Activated CD8-positive, alpha-beta T cell treated with anti-CD3 and anti-CD28 coated beads, Interleukin-2, amount 10 ng/mL, durations not matched to agents 7 days and 5 days (primary cell): ENCODE measurements around the gene EPN2. TPM values are rescaled to one million over a fixed set of nuclear protein-coding genes. Genes with fewer than 3 reads are reported as not detected.
"Not testable (repeated sequence)": the region's sequence is repeated elsewhere in the genome, so short reads cannot be mapped to it uniquely, and the experiment has no call there.

Experiments used
- ATAC-seq: fragments of 150-1000 bp; cut with Tn5 transposase; one replicate; pipeline ENCODE4 v1.10.0; 2021; ENCODE audit warnings: moderate library complexity
- CTCF ChIA-PET: fragments of 350-600 bp; sonication (Branson Sonifier 250); formaldehyde crosslinking; loops from one replicate; lab custom pipeline; 2021; ENCODE audit warnings: antibody characterized with exemption; lab: Charles Lee
- POLR2A ChIA-PET: fragments of 350-600 bp; sonication (Branson Sonifier 250); formaldehyde crosslinking; loops from one replicate; lab custom pipeline; 2021; ENCODE audit warnings: antibody characterized with exemption; lab: Charles Lee
- DNase-seq: peaks from one replicate; pipeline ENCODE4 v3.0.0-alpha.2; 2020
- H3K27ac Mint-ChIP-seq: one replicate; pipeline ENCODE4 v1.8.0; 2021; ENCODE audit warnings: mild to moderate bottlenecking, mixed read lengths
- H3K27me3 Mint-ChIP-seq: one replicate; pipeline ENCODE4 v1.8.0; 2021; ENCODE audit warnings: low read depth, mixed read lengths
- H3K36me3 Mint-ChIP-seq: one replicate; pipeline ENCODE4 v1.8.0; 2021; ENCODE audit warnings: low read depth, mixed read lengths
- H3K4me1 Mint-ChIP-seq: one replicate; pipeline ENCODE4 v1.8.0; 2021; ENCODE audit warnings: low read depth, mixed read lengths
- H3K4me3 Mint-ChIP-seq: one replicate; pipeline ENCODE4 v1.8.0; 2021; ENCODE audit warnings: mild to moderate bottlenecking, mixed read lengths
- H3K9me3 Mint-ChIP-seq: one replicate; pipeline ENCODE4 v1.8.0; 2022; ENCODE audit warnings: mixed read lengths; ENCODE audit not compliant: insufficient read depth
- total RNA-seq, 2 experiments: library from RNA; stranded (reverse); gene quantifications; one replicate each; pipeline ENCODE4 v1.2.3, GENCODE V29; 2021

The EPN2 gene
- total RNA-seq, 2 experiments from 2014 or later: 2.8 to 3.1 TPM

DNA sequence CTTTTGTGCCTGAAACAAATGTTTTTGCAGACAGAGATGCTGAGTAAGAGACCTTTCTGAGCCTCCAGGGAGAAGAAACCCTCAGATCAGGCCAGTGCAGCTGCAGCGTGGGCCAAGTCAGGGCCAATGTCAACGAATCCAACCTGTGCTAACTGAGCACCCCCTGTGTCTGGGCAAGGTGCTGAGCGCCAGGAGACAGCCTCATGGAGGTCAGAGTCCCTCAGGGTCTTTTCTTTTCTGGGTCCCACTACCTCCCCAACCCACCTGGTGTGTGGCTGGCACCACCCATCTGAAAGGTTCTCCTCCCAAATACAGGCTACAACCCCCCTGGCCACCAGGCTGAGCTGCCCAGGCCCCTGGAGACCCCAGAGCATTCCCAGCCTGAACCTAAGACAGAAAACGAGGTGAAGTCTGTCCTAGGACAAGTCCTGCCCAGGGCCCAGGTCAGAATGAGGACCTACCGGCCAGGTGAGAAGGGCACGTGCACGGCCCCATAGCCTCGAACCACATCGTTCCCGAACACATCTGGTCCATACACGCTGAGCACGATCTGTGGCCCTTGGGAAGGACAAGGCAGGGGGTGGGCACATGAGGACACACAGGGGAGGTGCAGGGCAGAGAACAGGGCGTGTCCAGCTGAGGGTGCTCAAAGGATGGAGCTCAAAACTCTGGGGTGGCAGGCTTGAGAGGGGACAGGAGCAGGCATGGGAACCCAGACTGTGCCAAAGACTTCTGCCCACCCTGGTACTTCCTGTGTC lies 110.3 kb downstream of the EPN2 start:
- CTCF ChIA-PET: no interaction called here
- H3K4me3 Mint-ChIP-seq: no peak overlapping the region
- DNase-seq: no peak
- no peaks in the 10 kb centered on the region for H3K4me1 Mint-ChIP-seq
- POLR2A ChIA-PET: no interaction called here
- no peaks in the 10 kb centered on the region for H3K36me3 Mint-ChIP-seq
- no peaks in the 10 kb centered on the region for H3K9me3 Mint-ChIP-seq
- H3K27ac Mint-ChIP-seq: no peak overlapping the region
- no peak for ATAC-seq
- H3K27me3 Mint-ChIP-seq: peaks cover 2% of the 10 kb centered on the region

DNA sequence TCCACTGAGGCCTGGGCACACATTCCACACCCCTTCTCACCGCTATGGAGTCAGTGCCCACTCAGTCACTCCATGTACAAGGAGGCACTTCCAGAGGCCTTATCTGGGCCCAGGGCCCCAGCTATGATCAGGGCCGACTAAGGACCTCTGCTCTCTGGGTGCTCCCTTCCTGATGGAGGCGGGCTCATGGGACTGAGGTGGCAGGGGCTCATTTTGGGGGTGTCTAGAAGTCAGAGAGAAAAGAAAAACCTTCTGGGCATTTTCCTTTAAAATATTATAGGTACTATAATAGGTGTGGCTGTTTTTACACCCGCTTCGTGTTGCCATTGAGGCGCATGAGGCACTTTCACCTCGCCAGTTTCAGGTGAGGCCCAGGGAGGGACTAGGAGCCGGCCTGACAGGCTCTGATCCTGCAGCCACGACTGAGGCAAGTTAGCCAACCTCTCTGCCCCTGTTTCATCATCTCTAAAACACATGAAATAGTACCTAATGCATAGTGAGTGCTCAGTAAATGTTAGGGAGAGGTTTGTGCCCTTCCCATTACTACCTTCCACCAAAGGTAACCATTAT lies 111.0 kb downstream of the EPN2 start:
- Mint-ChIP-seq H3K4me3 (no peak overlapping the region), H3K27ac (no peak overlapping the region), H3K27me3 (peaks cover 2% of the 10 kb centered on the region), H3K4me1 (no peaks in the 10 kb centered on the region), H3K9me3 (no peaks in the 10 kb centered on the region), H3K36me3 (no peaks in the 10 kb centered on the region)
- CTCF ChIA-PET: no interaction called here
- DNase-seq: no peak
- ATAC-seq: no peak
- POLR2A ChIA-PET: no interaction called here

DNA sequence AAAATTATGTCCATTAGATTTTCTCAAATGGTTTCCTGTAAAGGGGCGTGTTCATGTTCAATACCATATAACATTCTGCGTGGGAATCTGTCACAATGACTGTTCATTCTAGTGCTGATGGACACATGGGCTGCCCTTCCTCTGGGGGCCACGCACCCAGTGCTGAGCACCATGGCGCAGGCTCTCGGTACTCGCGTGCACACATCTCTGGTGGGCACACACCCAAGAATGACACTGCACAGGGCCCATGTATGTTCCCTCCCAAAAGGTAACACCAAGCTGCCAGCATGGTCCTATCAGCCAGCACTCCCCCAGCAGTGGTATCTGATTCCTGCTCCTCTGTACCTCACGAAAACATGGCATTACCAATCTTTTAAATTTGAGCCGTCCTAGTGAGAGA lies 111.6 kb downstream of the EPN2 start:
- DNase-seq: no peak

DNA sequence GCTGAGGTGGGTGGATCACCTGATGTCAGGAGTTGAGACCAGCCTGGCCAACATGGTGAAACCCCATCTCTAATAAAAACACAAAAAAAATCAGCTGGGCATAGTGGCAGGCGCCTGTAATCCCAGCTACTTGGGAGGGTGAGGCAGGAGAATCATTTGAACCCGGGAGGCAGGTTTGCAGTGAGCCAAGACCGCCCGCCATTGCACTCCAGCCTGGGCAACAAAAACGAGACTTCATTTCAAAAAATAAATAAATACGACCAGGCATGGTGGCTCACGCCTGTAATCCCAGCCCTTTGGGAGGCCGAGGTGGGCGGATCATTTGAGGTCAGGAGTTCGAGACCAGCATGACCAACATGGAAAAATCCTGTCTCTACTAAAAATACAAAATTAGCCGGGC lies 116.2 kb downstream of the EPN2 start:
- H3K27ac Mint-ChIP-seq, POLR2A ChIA-PET, H3K4me1 Mint-ChIP-seq, ATAC-seq, H3K9me3 Mint-ChIP-seq, DNase-seq, H3K36me3 Mint-ChIP-seq, H3K4me3 Mint-ChIP-seq: not testable (repeated sequence)
- H3K27me3 Mint-ChIP-seq: peaks cover 15% of the 10 kb centered on the region
- CTCF ChIA-PET: interaction anchor here (1.3 to 2.5 kb wide), 3 partner anchors 9 to 31 kb away, joined by 3 to 23 read pairs (median 7); partner anchors contain the start of gene B9D1

More for the DNA sequence above, 111.6 kb downstream of the EPN2 start:
- Mint-ChIP-seq H3K36me3 (no peaks in the 10 kb centered on the region), H3K27ac (no peak overlapping the region), H3K4me1 (no peaks in the 10 kb centered on the region), H3K9me3 (no peaks in the 10 kb centered on the region), H3K27me3 (peaks cover 2% of the 10 kb centered on the region), H3K4me3 (no peak overlapping the region)
- ATAC-seq: no peak
- ChIA-PET CTCF (no interaction called here), POLR2A (no interaction called here)

DNA sequence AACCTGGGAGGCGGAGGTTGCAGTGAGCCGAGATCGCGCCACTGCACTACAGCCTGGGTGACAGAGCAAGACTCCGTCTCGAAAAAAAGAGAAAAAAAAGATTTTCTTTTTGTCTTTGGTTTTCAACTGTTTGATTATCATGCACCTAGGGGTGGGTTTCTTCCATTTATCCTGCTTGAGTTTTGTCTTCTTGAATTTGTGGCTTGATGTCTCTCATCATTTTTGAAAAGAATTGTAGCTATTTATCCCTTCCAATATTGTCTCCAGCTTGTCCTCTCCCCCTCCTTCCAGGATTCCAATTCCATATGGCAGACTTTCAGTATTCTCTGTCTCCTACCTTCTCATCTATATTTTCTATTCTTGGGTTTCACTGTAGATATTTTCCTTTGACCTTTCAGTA lies 117.6 kb downstream of the EPN2 start:
- Mint-ChIP-seq H3K9me3 (no peaks in the 10 kb centered on the region), H3K27me3 (peaks cover 20% of the 10 kb centered on the region), H3K27ac (no peak overlapping the region), H3K4me1 (no peaks in the 10 kb centered on the region), H3K4me3 (no peak overlapping the region), H3K36me3 (no peaks in the 10 kb centered on the region)
- DNase-seq (no peak), ATAC-seq (no peak)
- ChIA-PET POLR2A (no interaction called here), CTCF (interaction anchor here (1.7 to 2.5 kb wide), 4 partner anchors 8 to 92 kb away, joined by 5 to 23 read pairs (median 6); partner anchors contain the start of gene B9D1)

DNA sequence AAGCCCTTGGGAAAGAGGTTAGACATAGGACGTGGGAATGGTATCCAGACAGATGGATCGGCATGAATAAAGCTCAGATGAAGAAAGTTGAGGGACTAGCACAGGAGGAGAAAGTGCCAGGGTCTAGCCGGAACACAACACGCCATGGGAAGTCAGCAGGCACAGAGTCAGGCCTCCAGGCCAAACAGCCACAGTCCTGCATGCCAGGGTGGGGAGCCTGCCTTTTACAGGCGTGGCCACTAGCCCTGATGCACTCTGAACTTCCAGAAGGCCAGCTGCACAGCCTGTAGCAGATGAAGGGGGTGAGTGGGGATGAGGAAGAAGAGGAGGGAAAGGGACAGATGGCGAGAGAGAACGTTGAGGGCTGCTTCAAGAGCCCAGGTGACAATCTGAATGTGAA lies 120.2 kb downstream of the EPN2 start:
- CTCF ChIA-PET: no interaction called here

DNA sequence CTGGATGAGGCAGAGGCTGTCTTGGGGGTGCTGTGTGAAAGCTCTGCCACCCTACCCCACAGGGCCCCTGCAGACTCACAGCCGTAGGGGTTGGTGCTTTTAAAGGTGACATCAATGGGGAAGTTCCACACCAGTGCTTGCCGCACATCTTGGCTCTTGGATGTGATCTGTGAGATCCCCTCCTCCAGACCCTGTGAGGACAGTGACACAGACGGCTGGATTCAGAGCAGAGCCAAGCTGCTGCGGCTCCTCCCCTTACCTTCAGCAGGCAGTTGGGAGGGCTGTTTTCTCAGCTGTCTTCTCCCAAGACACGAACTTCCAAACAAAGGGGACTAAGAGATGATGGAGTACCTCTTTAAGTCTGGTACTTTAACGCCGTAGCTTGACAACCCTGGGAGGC lies 120.6 kb downstream of the EPN2 start:
- H3K27ac Mint-ChIP-seq: no peak overlapping the region
- ChIA-PET CTCF (no interaction called here), POLR2A (no interaction called here)
- no peak for DNase-seq
- no peaks in the 10 kb centered on the region for H3K36me3 Mint-ChIP-seq
- no peak for ATAC-seq
- no peak overlapping the region for H3K4me3 Mint-ChIP-seq
- no peaks in the 10 kb centered on the region for H3K4me1 Mint-ChIP-seq
- no peaks in the 10 kb centered on the region for H3K9me3 Mint-ChIP-seq
- peaks cover 22% of the 10 kb centered on the region for H3K27me3 Mint-ChIP-seq

More for the DNA sequence above, 120.2 kb downstream of the EPN2 start:
- Mint-ChIP-seq H3K4me3 (no peak overlapping the region), H3K9me3 (no peaks in the 10 kb centered on the region), H3K27me3 (peaks cover 22% of the 10 kb centered on the region), H3K36me3 (no peaks in the 10 kb centered on the region), H3K4me1 (no peaks in the 10 kb centered on the region), H3K27ac (no peak overlapping the region)
- POLR2A ChIA-PET: no interaction called here
- DNase-seq: no peak
- no peak for ATAC-seq

DNA sequence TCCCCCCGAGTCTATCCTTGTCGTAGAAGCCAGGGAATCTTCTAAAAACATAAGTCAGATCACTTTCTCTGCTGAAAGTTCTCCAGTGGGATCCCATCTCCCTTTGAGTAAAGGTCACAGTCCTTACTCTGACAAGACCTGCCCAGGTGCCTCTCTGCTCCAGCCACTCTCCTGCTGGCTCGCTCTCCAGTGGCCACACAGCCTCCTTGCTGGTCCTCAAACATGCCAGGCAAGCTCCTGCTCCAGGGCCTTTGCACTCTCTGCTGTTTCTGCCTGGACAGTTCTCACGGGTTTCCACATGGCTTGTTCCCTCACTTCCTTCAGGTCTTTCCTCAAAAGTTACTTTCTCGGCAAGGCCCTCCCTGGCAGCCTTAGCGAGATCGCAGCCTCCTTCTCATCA lies 122.0 kb downstream of the EPN2 start:
- no peak for DNase-seq
- Mint-ChIP-seq H3K27me3 (peaks cover 26% of the 10 kb centered on the region), H3K4me3 (no peak overlapping the region), H3K27ac (no peak overlapping the region), H3K36me3 (no peaks in the 10 kb centered on the region), H3K4me1 (peaks cover 6% of the 10 kb centered on the region), H3K9me3 (no peaks in the 10 kb centered on the region)
- ChIA-PET CTCF (no interaction called here), POLR2A (no interaction called here)
- ATAC-seq: no peak

DNA sequence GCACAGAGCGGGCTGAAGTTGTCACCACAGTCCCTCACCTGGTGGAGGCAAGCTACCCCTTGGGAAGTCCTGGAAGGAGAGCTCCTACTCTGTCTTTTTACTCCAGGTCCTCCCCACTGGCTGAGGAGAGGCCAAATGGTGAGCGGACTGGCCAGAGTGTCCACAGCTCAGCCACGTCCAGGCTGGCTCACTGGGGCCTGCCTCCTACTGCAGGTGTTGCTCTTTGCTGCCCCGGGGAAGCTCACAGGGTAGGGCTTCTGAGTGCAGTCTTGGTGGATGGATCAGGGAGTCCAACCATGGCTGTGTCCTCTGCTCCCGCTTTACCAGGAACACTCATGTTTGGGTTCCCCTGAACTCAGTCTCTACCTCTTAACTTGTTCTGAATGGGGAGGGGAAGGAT lies 122.7 kb downstream of the EPN2 start:
- H3K4me1 Mint-ChIP-seq: peaks cover 6% of the 10 kb centered on the region
- ChIA-PET CTCF (no interaction called here), POLR2A (no interaction called here)
- H3K36me3 Mint-ChIP-seq: no peaks in the 10 kb centered on the region
- ATAC-seq (no peak), DNase-seq (no peak)
- H3K9me3 Mint-ChIP-seq: no peaks in the 10 kb centered on the region
- no peak overlapping the region for H3K4me3 Mint-ChIP-seq
- H3K27ac Mint-ChIP-seq: no peak overlapping the region
- peaks cover 29% of the 10 kb centered on the region for H3K27me3 Mint-ChIP-seq

DNA sequence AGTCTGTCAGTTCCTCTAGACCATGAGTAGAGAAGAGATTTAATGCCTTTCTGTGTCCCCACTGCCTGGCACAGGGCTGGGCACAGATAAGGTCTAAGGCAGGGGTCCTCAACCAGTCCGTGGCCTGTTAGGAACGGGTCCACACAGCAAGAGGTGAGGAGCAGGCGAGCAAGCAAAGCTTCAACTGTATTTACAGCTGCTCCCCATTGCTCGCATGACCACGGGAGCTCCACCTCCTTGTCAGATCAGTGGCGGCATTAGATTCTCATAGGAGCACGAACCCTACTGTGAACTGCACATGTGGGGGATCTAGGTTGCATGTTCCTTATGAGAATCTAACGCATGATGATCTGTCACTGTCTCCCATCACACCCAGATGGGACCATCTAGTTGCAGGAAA lies 123.6 kb downstream of the EPN2 start:
- ATAC-seq (no peak), DNase-seq (no peak)
- peaks cover 31% of the 10 kb centered on the region for H3K27me3 Mint-ChIP-seq
- H3K36me3 Mint-ChIP-seq: no peaks in the 10 kb centered on the region
- H3K4me3 Mint-ChIP-seq: no peak overlapping the region
- H3K4me1 Mint-ChIP-seq: peaks cover 6% of the 10 kb centered on the region
- H3K27ac Mint-ChIP-seq: no peak overlapping the region
- H3K9me3 Mint-ChIP-seq: no peaks in the 10 kb centered on the region
- POLR2A ChIA-PET: no interaction called here
- CTCF ChIA-PET: interaction anchor here (5.9 kb wide), 1 partner anchor 87 kb away, joined by 86 read pairs; no protein-coding TSS in a partner anchor

DNA sequence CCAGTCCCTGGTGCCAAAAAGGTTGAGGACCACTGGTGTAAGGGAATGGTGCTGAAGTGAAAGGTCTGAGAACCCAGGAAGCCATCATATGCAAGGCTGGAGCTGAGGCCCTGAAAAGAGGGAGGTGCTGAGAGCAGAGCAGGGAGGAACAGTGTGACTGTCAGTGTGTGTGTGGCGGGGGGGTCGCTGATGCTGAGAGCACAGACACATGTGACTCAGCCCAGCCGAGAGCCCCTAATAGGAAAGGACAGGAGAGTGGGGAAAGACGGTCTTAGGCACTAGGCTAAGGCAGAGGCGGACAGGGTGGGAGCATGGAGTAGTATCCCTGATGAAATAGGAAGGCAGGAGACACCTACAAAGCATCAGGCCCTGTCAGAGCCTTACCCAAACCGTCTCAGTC lies 124.2 kb downstream of the EPN2 start:
- POLR2A ChIA-PET: no interaction called here

DNA sequence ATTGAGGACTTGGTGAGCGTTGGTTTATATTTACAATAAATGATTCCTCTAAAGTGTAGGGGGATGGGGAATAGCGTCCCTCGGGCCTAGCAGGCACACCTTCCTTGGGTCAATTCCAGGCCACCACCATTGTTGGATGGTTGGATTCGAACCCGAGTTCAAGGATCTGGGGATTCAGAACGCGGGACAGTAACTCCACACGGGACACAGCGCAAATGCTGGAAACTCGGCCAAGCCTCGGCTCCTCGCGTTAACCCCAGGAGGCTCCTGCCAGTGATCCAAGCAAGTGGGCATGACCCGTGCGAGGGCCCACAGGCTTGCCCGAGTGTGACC lies 124.7 kb downstream of the EPN2 start:
- Mint-ChIP-seq H3K27ac (no peak overlapping the region), H3K9me3 (no peaks in the 10 kb centered on the region), H3K36me3 (no peaks in the 10 kb centered on the region), H3K27me3 (peaks cover 34% of the 10 kb centered on the region), H3K4me1 (peaks cover 8% of the 10 kb centered on the region), H3K4me3 (peak overlapping the region; percentile 42)
- ATAC-seq (no peak), DNase-seq (no peak)
- ChIA-PET POLR2A (interaction anchor here (0.6 kb wide), 1 partner anchor 10 kb away, joined by 3 read pairs; no protein-coding TSS in a partner anchor), CTCF (interaction anchor here (0.8 to 5.9 kb wide), 10 partner anchors 8 to 405 kb away, joined by 3 to 86 read pairs (median 13); partner anchors contain the start of gene MAPK7)

More for the DNA sequence above, 124.2 kb downstream of the EPN2 start:
- H3K36me3 Mint-ChIP-seq: no peaks in the 10 kb centered on the region
- H3K27me3 Mint-ChIP-seq: peaks cover 34% of the 10 kb centered on the region
- no peak overlapping the region for H3K27ac Mint-ChIP-seq
- CTCF ChIA-PET: interaction anchor here (5.9 kb wide), 1 partner anchor 87 kb away, joined by 86 read pairs; no protein-coding TSS in a partner anchor
- no peaks in the 10 kb centered on the region for H3K9me3 Mint-ChIP-seq
- H3K4me3 Mint-ChIP-seq: peak overlapping the region; percentile 10
- ATAC-seq (no peak), DNase-seq (no peak)
- H3K4me1 Mint-ChIP-seq: peaks cover 6% of the 10 kb centered on the region
